Stimulated activated CD4-positive, alpha-beta T cell treated with anti-CD3 and anti-CD28 coated beads, Interleukin-1b, Interleukin-23, amount 100 ng/mL, for 24 hours (primary cell): Measurements from ENCODE around the gene RP9.

Experiments
- DNase-seq, 4 experiments: peaks; one replicate each; pipeline ENCODE4 v3.0.0-alpha.2; 2020; ENCODE audit warnings: low read depth in 4 of 4, low spot score in 1 of 4

The RP9 gene, protein sequence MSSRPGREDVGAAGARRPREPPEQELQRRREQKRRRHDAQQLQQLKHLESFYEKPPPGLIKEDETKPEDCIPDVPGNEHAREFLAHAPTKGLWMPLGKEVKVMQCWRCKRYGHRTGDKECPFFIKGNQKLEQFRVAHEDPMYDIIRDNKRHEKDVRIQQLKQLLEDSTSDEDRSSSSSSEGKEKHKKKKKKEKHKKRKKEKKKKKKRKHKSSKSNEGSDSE

DNA sequence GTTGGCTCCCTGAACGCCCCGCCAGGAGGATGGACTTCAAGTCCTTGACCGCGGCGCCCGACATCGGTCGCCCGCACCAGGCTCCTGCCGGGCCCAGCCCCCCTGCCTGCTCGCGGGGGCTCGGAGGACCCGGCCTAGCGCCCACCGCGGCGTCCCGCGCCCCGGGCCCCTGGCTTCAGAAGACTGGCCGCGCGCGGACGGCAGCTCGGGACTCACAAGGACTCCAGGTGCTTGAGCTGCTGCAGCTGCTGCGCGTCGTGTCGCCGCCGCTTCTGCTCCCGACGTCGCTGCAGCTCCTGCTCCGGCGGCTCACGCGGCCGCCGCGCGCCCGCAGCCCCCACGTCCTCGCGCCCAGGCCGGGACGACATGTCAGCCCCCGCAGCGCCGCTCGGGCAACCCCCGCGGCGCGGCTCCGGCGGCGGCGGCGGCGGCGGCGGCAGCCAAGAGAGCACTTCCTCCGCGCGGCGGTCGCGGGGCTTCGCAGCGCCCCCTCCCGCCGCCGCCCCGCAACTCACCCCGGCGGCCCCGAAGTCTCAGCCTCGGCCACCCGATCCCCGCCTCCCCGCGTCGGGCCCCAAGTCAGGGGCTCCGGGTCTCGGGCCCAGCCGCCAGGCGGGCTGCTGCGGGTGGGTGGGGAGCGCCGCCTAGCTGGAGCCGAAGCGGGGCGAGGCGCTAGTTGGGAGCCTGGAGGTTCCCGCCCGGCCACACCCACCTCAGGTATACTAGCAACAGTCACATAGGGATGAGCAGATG is at the start of gene RP9:
Gene RP9, minus strand, starts transcription at position 400 of the 753 bp plus-strand sequence. Its CDS starts 32 bp downstream, at position 368.
- DNase-seq = peak; percentile 51 to 72 (median 63)

DNA sequence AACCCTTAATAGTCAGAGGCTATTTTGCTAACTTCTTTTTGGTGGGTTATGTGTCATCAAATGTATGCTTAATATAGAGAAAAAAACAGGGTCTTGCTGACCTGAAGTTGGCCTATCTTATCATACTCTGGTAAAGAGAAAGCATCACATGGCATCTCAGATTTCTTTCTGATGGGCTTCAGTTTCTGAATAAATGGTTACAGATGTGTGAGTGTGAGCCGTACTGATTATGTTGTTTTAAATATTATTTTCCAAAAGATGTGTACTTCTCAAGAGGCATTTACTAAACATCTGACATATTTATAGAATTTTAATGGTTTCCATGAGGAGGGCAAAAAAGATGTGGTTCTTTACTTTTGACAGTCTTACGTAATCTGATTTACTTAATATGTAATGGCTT is 48.6 kb upstream of the RP9 start:
- DNase-seq = no peak

- no peak for DNase-seq
These were observed 48.1 kb upstream of the RP9 start for GRCh38 chr7:33157311-33157710.

DNA sequence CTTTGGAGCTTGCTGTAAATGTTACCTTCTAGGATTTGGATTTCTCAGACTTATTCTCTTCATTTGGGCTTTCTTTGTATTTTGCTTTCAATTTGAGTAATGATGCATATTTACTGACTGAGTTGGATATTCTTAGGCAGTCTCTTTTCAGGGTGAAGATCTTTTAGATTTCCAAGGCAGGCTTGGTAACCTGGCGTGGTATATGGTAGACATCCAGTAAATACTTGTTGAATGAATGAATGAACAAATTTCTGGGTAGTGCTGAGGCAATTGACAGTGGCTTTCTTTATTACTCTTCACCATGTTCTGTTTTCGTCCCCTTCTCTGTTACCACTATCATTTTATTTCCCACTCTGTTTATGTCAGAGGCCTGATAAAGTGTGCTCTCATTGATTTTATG is 47.2 kb upstream of the RP9 start:
- no peak for DNase-seq

GRCh38 chr7:33155811-33156210 is 46.6 kb upstream of the RP9 start:
- no peak for DNase-seq

- DNase-seq = no peak
These were observed 42.9 kb upstream of the RP9 start for GRCh38 chr7:33152087-33152486.

GRCh38 chr7:33145156-33145555 is 36.0 kb upstream of the RP9 start:
- DNase-seq = no peak

- DNase-seq = no peak
These were observed 35.0 kb upstream of the RP9 start for GRCh38 chr7:33143996-33144718.

DNA sequence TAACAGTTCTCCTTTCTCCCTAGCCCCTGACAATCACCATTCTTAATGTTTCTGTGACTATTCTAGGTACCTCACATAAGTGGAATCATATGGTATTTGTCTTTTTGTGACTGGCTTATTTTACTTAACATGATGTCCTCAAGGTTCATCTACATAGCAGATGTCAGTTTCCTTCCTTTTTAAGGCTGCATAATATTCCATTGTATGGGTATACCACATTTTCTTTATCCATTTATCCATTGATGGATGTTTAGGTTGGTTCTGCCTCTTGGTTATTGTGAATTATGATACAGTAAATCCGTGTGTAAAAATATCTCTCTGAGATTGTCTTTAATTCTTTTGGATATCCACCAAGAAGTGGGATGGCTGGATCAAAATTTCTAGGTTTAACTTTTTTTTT is 33.4 kb upstream of the RP9 start:
- DNase-seq = no peak

DNA sequence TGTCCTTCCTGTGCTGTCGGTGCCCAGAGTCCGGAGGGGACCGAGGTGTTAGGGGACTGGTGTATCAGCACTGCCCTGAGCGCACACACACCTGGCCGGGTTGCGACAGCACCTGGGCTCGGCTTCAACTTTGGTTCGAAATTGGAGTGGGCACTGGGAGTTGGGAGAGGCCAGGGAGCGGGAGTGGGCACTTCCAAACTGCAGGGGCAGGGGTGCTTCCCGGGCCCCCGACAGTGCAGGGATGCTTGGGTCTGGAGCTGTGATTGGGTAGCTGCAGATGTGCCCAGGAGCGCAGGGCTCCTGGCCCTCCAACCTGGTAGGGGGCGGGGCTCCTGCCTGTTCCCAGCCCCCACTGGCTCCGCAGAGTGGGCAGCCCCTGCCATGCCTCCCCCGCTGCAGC is 27.9 kb upstream of the RP9 start:
- no peak for DNase-seq

- no peak for DNase-seq
These were observed 21.0 kb upstream of the RP9 start for GRCh38 chr7:33130184-33130583.

DNA sequence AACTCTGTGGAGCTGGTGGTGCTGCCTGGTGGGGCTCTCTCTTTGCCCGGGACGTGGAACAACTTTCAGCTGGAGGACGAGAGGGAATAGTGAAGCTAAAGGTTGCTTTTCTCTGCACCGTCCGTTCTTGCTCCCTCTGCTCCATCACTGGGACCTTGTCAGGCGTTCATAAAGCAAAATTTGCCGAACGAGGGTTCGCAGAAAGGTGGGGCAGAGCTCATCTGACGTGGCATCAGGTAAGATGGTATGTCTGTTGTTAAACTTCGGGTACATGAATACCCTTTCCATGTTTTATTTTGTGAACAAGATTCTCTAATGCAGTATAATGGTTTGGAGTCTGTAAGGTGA is 20.6 kb upstream of the RP9 start:
- DNase-seq = no peak

DNA sequence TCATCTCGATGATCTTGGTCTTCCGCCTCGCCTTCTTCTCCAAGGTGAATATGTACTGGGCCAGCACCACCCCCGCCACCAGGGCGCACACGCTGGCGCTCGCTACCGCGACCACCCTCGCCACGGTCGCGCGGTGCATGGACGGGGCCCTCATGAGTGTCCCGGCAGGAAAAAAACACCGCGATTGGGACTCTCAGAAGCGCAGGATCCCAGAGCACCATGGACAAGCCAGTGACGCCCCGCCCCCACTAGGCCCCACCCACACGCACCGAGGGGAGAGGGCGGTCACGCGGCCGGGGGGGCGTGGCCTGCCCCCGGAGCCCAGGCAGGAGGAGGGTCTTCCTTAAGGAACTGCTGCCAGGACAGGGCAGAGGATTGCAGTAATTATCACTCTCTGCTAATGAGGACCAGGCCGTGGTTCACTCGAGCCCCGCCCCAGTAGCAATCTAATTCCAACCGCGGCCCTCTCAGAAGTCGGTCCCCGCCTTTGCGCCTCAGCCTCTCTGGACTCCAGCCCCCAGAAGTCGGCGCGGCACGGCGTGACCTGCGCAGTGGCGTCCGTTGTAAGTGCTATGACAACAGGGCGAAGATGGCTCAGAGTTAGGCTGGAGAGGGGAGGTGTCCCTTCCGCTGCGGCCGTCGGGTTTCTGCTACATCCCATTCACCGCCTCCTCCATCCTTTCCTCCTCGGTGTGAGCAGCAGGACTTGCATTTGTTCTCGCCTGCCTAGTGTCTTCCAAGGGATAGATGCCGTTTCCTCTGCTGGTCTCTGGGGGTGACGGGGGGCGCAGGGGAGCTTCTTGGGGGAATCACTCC is 20.0 kb upstream of the RP9 start, which contains the start of gene BBS9:
Gene BBS9, plus strand, starts transcription at position 575 of the 816 bp plus-strand sequence. CDS start 16,689 bp downstream, outside the sequence.
- peak; percentile 80 to 87 (median 83) for DNase-seq

- DNase-seq = no peak
These were observed 19.4 kb upstream of the RP9 start for GRCh38 chr7:33128631-33128989.

DNA sequence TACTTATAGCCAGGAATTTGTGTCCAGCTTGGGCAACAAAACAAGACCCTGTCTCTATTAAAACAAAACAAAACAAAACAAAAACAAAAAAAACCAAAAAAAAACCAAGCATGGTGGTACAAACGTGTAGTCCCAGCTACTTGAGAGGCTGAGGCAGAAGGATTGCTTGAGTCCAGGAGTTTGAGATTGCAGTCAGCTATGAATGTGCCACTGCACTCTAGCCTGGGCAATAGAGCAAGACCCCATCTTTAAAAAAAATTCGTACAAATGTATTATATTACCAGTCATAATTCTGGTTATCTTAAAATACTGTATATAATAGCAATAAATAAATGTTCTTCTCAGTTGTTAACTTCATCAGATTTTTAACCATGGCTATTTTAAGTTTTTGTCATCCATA is 17.9 kb upstream of the RP9 start:
- DNase-seq = no peak

DNA sequence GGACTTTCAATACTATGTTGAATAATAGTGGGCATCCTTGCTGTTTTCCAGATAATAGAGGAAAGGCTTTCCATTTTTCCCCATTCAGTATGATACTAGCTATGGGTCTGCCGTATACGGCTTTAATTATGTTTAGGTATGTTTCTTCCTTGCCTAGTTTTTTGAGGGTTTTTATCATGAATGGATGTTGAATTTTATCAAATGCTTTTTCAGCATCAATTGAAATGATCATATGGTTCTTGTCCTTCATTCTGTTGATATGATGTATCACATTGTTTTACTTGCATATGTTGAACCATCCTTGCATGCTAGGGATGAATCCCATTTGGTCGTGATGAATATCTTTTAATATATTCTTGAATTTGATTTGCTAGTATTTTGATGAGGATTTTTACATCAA is 9.2 kb upstream of the RP9 start:
- DNase-seq = no peak

- no peak for DNase-seq
These were observed 5.8 kb upstream of the RP9 start for GRCh38 chr7:33114976-33115375.

DNA sequence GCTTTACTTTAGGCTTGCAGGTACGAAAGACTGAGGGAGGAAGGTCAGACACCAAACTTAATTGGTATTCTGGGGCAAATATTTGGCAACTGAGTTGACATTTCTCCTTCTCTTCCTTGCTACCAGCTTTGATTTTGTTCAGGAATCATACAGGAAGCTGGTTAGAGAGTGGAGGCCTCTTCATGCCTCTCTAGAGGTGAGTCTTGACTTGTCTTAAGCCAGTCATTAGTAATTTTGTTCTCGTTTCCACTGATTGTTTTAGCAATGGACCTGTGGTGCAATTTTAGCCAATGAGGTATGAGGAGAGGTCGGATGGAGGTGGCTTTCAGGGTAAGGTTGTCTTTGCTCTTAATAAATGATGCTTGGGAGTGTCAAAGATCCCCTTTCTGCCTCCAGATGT is 2.4 kb upstream of the RP9 start:
- DNase-seq = no peak

- DNase-seq = no peak
These were observed 594 bp upstream of the RP9 start for GRCh38 chr7:33109758-33110238.

GRCh38 chr7:33108554-33109004 is 625 bp downstream of the RP9 start:
- DNase-seq = no peak
